K562 (cell line): Measurements from ENCODE around the gene XRN1. TPM values are rescaled to one million over a fixed set of nuclear protein-coding genes. Genes with fewer than 3 reads are reported as not detected.

Experiments used
- ATAC-seq: fragments of 200-7000 bp; cut with Tn5 transposase; 3 replicates; pipeline ENCODE4 v1.9.1; 2020; ENCODE audit warnings: moderate library complexity
- BruUV-seq: library from RNA; stranded (reverse); fragments of 400-500 nt; replicated peaks from 2 replicates; lab custom pipeline; 2021; lab: Mats Ljungman, UMichigan
- CTCF ChIA-PET: fragments of 300-600 bp; formaldehyde crosslinking; extraction: SDS; loops from one replicate; lab custom pipeline; 2021; ENCODE audit warnings: low intra/inter-chr PET ratio; lab: Yijun Ruan, JAX
- POLR2A ChIA-PET: fragments of 300-600, 350-650 bp; sonication (Branson Sonifier 250); formaldehyde crosslinking; extraction: SDS; loops from one replicate; lab custom pipeline; 2021; ENCODE audit warnings: antibody characterized with exemption, inconsistent platforms; lab: Yijun Ruan, JAX
- DNase-seq, 4 experiments: peaks; one replicate each; pipeline versions ENCODE4 v3.0.0 to v3.0.0-alpha.2; 2011 to 2018; ENCODE audit warnings: low spot score in 3 of 4, mixed read lengths in 3 of 4; ENCODE audit errors: extremely low read depth in 1 of 4
- FAIRE-seq: peaks from 2 replicates; lab custom pipeline; 2011; peaks lifted over from hg19 to GRCh38; lab: Jason Lieb, UNC
- H2AFZ ChIP-seq: 2 replicates; pipeline ENCODE4 v1.6.0; 2011; ENCODE audit warnings: low read depth, low read length, control low read depth, inconsistent platforms
- H3K27ac ChIP-seq: fragments of 200-600 bp; 3 replicates; pipeline ENCODE4 v1.8.0; 2011; ENCODE audit warnings: low read depth, mild to moderate bottlenecking, control low read depth, inconsistent platforms, low read length, moderate library complexity, mixed read lengths; ENCODE audit errors: extremely low read depth
- H3K27me3 ChIP-seq, 2 experiments: fragments of 300-600 bp in 1 of 2; 2 replicates in 1 of 2; 3 replicates in 1 of 2; pipeline versions ENCODE4 v1.6.0 to v1.8.0; 2011; ENCODE audit warnings: inconsistent platforms in 2 of 2, low read length in 2 of 2, mild to moderate bottlenecking in 1 of 2, mixed read lengths in 1 of 2, moderate library complexity in 1 of 2; ENCODE audit not compliant: control insufficient read depth in 2 of 2, insufficient read depth in 2 of 2
- H3K36me3 ChIP-seq: fragments of 300-600 bp; 3 replicates; pipeline ENCODE4 v1.8.0; 2011; ENCODE audit warnings: mild to moderate bottlenecking, low read length, inconsistent platforms; ENCODE audit not compliant: control insufficient read depth, insufficient read depth
- H3K4me1 ChIP-seq, 2 experiments: fragments of 200-600 bp in 1 of 2; replicated peaks in 1 of 2; 2 replicates in 1 of 2; 3 replicates in 1 of 2; pipeline versions ENCODE4 v1.5.1 to v1.8.0; 2011; ENCODE audit warnings: inconsistent platforms in 2 of 2, low read length in 2 of 2, mild to moderate bottlenecking in 1 of 2, mixed read lengths in 1 of 2, moderate library complexity in 1 of 2; ENCODE audit not compliant: control insufficient read depth in 2 of 2, insufficient read depth in 2 of 2
- H3K4me2 ChIP-seq: 2 replicates; pipeline ENCODE4 v1.6.1; 2011; ENCODE audit warnings: low read length, control low read depth, inconsistent platforms, mixed read lengths; ENCODE audit not compliant: insufficient read depth
- H3K4me3 ChIP-seq: fragments of 200-600 bp; sonication (generic), shearing (Covaris generic); 2 replicates; pipeline ENCODE4 v1.5.1; 2016; ENCODE audit warnings: control low read depth, inconsistent platforms
- H3K79me2 ChIP-seq: fragments of 200-600 bp; 3 replicates; pipeline ENCODE4 v1.8.0; 2011; ENCODE audit warnings: low read length, inconsistent platforms; ENCODE audit not compliant: control insufficient read depth, insufficient read depth
- H3K9ac ChIP-seq, 2 experiments: 2 replicates each; pipeline versions ENCODE4 v1.6.0 to v1.6.1; 2011; ENCODE audit warnings: low read depth in 2 of 2, low read length in 2 of 2, control low read depth in 1 of 2, inconsistent platforms in 1 of 2, mild to moderate bottlenecking in 1 of 2, mixed read lengths in 1 of 2; ENCODE audit not compliant: insufficient read depth in 1 of 2
- H3K9me1 ChIP-seq: one replicate; pipeline ENCODE4 v1.6.0; 2011; ENCODE audit warnings: inconsistent platforms, mild to moderate bottlenecking, low read length, moderate library complexity; ENCODE audit not compliant: control insufficient read depth, insufficient read depth
- H3K9me3 ChIP-seq: replicated peaks from 2 replicates; pipeline ENCODE4 v1.5.1; 2011; ENCODE audit warnings: low read depth, low read length, inconsistent platforms; ENCODE audit not compliant: control insufficient read depth, insufficient read depth
- H4K20me1 ChIP-seq: replicated peaks from 2 replicates; pipeline ENCODE4 v1.6.1; 2011; ENCODE audit warnings: low read length, inconsistent platforms, mixed read lengths; ENCODE audit not compliant: control insufficient read depth, insufficient read depth
- CEBPB ChIP-seq: fragments of 450-650 bp; IDR thresholded peaks from 2 replicates; pipeline ENCODE4 v1.6.1; 2016; ENCODE audit warnings: missing genetic modification characterization, missing compliant biosample characterization
- CHD4 ChIP-seq: fragments of 200-600 bp; sonication (generic); IDR thresholded peaks from 3 replicates; pipeline ENCODE4 v1.6.1; 2012; ENCODE audit warnings: low read depth, mild to moderate bottlenecking, mixed read lengths, low read length, inconsistent platforms; ENCODE audit not compliant: insufficient read depth, insufficient replicate concordance, poor library complexity, severe bottlenecking
- EP400 ChIP-seq: fragments of 450-650 bp; IDR thresholded peaks from 2 replicates; pipeline ENCODE4 v1.6.1; 2017; ENCODE audit warnings: antibody characterized with exemption, mild to moderate bottlenecking, moderate library complexity
- HEY1 ChIP-seq: fragments of 250-450 bp; sonication (Bioruptor Pico); IDR thresholded peaks from 2 replicates; pipeline ENCODE4 v1.5.0; 2020; ENCODE audit warnings: mild to moderate bottlenecking, moderate library complexity, borderline replicate concordance
- NFIX ChIP-seq: fragments of 250-450 bp; sonication (Bioruptor Pico); IDR thresholded peaks from 2 replicates; pipeline ENCODE4 v1.4.0; 2020; ENCODE audit warnings: low read depth, mild to moderate bottlenecking, moderate library complexity
- RBM25 ChIP-seq: fragments of 200-400 bp; formaldehyde crosslinking; IDR thresholded peaks from 2 replicates; pipeline ENCODE4 v1.6.1; 2018; ENCODE audit warnings: low read length, low read depth, moderate library complexity; ENCODE audit not compliant: severe bottlenecking
- SIN3B ChIP-seq: fragments of 450-650 bp; IDR thresholded peaks from 2 replicates; pipeline ENCODE4 v1.6.1; 2017; ENCODE audit warnings: low read depth, mild to moderate bottlenecking, moderate library complexity
- TAL1 ChIP-seq: fragments of 450-650 bp; IDR thresholded peaks from 2 replicates; pipeline ENCODE4 v1.6.1; 2016; ENCODE audit warnings: mild to moderate bottlenecking
- TBL1XR1 ChIP-seq, 2 experiments: IDR thresholded peaks; 2 replicates each; pipeline ENCODE4 v1.6.1; 2012; ENCODE audit warnings: improper control_type of control experiment in 2 of 2, low read length in 2 of 2, mild to moderate bottlenecking in 1 of 2
- TCF7L2 ChIP-seq: fragments of 150-350 bp; IDR thresholded peaks from 2 replicates; pipeline ENCODE4 v1.6.1; 2016; ENCODE audit warnings: low read depth, mild to moderate bottlenecking, low read length, moderate library complexity
- ZC3H4 ChIP-seq: sonication (generic); formaldehyde crosslinking; IDR thresholded peaks from 2 replicates; pipeline ENCODE4 v1.9.0; 2021; ENCODE audit warnings: missing genetic modification reagents, borderline replicate concordance
- ZNF133 ChIP-seq: fragments of 250-450 bp; sonication (Bioruptor Pico); IDR thresholded peaks from 2 replicates; pipeline ENCODE4 v1.4.0; 2020; ENCODE audit warnings: mild to moderate bottlenecking
- WGBS: fragments of 100-300 bp; shearing (Covaris generic); methylation state at CpG from one replicate; pipeline ENCODE4 v1.1.6; 2016; ENCODE audit warnings: low coverage, mixed read lengths; ENCODE audit not compliant: insufficient coverage; ENCODE audit errors: missing lambda C conversion rate; 5-methylcytosine and 5-hydroxymethylcytosine counted together
- in situ Hi-C: fragments of 300-500 bp; cut with MboI; formaldehyde crosslinking; loops from 4 replicates; pipeline ENCODE4 v1.15.0; 2018; ENCODE audit warnings: inconsistent platforms, mixed read lengths
- intact Hi-C: fragments of 100-400 bp; cut with micrococcal nuclease; formaldehyde crosslinking; loops from 2 replicates; pipeline ENCODE4 v1.14.2; 2022
- polyA plus RNA-seq, 8 experiments: library from polyadenylated mRNA; depleted of rRNA in 4 of 8; stranded (reverse) in 5 of 8; unstranded in 3 of 8; fragments of >200 nt; fragmentation: Nextera tagmentation in 2 of 8; fragmentation: Illumina TruSeq in 1 of 8; extraction: Ambion mirVana in 2 of 8; extraction: Trizol in 1 of 8; gene quantifications; 2 replicates each; pipeline versions ENCODE4 v1.2.1 to v1.2.3, GENCODE V29; 2011 to 2014; ENCODE audit warnings: inconsistent platforms in 1 of 8, missing spikeins in 1 of 8
- total RNA-seq, 7 experiments: library from RNA; depleted of rRNA in 6 of 7; stranded (reverse); fragments of >200 nt in 6 of 7; fragmentation: Illumina TruSeq in 2 of 7; extraction: Trizol in 2 of 7; gene quantifications; 2 replicates each; pipeline versions ENCODE4 v1.2.1 to v1.2.3, GENCODE V29; 2011 to 2021; ENCODE audit warnings: low replicate concordance in 1 of 7

The XRN1 gene
- total and polyA plus RNA-seq, 9 of the 15 experiments (the other 6 are each of a cell fraction or from before 2014, with no cell fraction given): 3.1 to 28.4 (median 17.2) TPM

- DNase-seq (no peak), FAIRE-seq (no peak)
- no peaks in the 10 kb centered on the region for H4K20me1 ChIP-seq
- TF ChIP-seq CHD4: no peak
- no peak for TF ChIP-seq ZNF133 (CRISPR knock-in tag)
- no peak for TF ChIP-seq TBL1XR1 (IDR thresholded peaks at IDR 0.05; ENCODE audit: low read length in 2 of 2)
- no peak for TF ChIP-seq EP400
- no peak for TF ChIP-seq HEY1
- no peak for TF ChIP-seq SIN3B
- TF ChIP-seq ZC3H4 (CRISPR knock-in tag): no peak
- TF ChIP-seq CEBPB (tag): no peak
- no peak for TF ChIP-seq RBM25
- no peak for TF ChIP-seq NFIX (CRISPR knock-in tag)
- TF ChIP-seq TCF7L2: no peak
- TF ChIP-seq TAL1: no peak
- TF ChIP-seq, all 486 proteins: peak for 0
- peaks cover 52% of the 10 kb centered on the region for H3K36me3 ChIP-seq
- H3K27ac ChIP-seq: no peak overlapping the region
- H3K4me1 ChIP-seq: no peaks in the 10 kb centered on the region
- ChIA-PET POLR2A (interaction anchor here (0.6 kb wide), 1 partner anchor 157 kb away, joined by 3 read pairs; no protein-coding TSS in a partner anchor), CTCF (no interaction called here)
- H3K4me2 ChIP-seq: no peak overlapping the region
- no peaks in the 10 kb centered on the region for H3K27me3 ChIP-seq
- WGBS: 95% methylated on average over 3 of the region's 3 CpGs
- H2AFZ ChIP-seq: no peak overlapping the region
- no peaks in the 10 kb centered on the region for H3K9me3 ChIP-seq
- no peak overlapping the region for H3K9ac ChIP-seq
- ATAC-seq: no peak
- no peak overlapping the region for H3K4me3 ChIP-seq
- H3K79me2 ChIP-seq: no peaks in the 10 kb centered on the region
- intact Hi-C loops: no loop called here
- no TSS peak for BruUV-seq
- no peaks in the 10 kb centered on the region for H3K9me1 ChIP-seq
- in situ Hi-C loops: no loop called here
Measured at GRCh38 chr3:142356818-142357217, 91.0 kb downstream of the XRN1 start.
